Measurements from ENCODE around the gene IL18RAP.

The IL18RAP gene

DNA sequence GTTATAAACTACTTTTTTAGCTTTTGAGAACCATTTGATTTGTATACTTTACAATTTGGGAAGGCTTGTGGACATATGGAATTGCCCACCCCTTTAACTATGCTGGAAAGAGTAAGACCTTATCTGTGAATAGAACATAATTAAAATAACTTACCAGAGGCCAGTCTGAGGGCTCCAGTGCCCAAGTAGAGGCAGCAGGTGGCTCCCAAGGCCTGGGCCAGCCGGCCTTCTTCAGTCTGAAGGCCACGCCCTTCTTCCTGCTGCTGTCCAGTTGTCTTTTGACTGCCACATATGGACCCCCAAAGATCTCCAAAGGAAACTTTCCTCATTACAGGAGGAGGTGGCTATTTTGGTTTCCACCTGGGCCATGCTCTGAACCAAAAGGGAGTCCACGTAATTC lies 12.0 kb upstream of the IL18RAP start:
- ATAC-seq, result no peak
- Mint-ChIP-seq H3K27ac (no peak overlapping the region), H3K9me3 (peaks cover 4% of the 10 kb centered on the region), H3K27me3 (no peaks in the 10 kb centered on the region), H3K4me3 (no peak overlapping the region), H3K4me1 (no peaks in the 10 kb centered on the region), H3K36me3 (peaks cover 5% of the 10 kb centered on the region)

DNA sequence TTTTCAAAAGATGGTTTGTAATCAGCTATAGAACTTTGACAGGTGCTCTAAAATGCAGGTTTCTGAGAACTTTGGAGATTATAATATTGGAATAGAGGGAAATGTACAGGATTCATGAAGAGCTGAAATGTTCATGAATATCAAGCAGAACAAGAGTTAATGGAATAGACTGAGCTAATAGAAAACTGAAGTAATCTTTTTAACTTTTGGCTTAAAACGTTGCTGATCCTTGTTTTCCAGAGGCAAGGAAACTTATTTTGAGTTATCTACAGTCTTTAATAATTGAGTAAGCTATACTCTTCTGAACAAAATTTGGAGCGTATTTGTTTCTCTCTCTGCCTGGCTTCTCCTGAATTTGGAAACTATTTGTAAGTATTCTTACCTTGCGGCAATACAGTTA lies 10.8 kb upstream of the IL18RAP start:
- no peak overlapping the region for H3K27ac Mint-ChIP-seq
- no peak for ATAC-seq
- peaks cover 4% of the 10 kb centered on the region for H3K9me3 Mint-ChIP-seq
- no peak overlapping the region for H3K4me3 Mint-ChIP-seq
- H3K36me3 Mint-ChIP-seq, result peaks cover 5% of the 10 kb centered on the region
- no peaks in the 10 kb centered on the region for H3K4me1 Mint-ChIP-seq
- H3K27me3 Mint-ChIP-seq, result no peaks in the 10 kb centered on the region

DNA sequence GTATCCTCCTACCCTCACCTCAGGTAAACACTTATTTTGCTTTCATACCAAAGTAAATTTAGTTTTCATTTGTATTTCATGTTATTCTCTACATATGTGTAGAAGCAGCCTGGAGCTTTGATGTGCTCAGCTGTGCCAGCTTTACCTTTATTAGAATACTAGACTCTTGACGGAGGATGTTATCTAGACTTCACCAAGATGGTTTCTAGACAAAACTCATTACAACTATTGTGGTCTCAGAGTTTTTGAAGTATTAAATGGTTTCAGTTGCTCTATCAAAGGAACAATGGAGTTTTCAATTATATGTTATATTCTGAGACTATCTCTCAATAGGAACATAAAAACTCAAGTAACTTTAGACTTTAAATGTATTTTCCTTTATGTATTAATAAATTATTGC lies 5.0 kb upstream of the IL18RAP start:
- H3K4me1 Mint-ChIP-seq, result peaks cover 20% of the 10 kb centered on the region
- no peaks in the 10 kb centered on the region for H3K27me3 Mint-ChIP-seq
- no peak overlapping the region for H3K4me3 Mint-ChIP-seq
- peak overlapping the region; percentile 65 for H3K27ac Mint-ChIP-seq
- H3K36me3 Mint-ChIP-seq, result no peaks in the 10 kb centered on the region
- no peak for ATAC-seq
- no peaks in the 10 kb centered on the region for H3K9me3 Mint-ChIP-seq

DNA sequence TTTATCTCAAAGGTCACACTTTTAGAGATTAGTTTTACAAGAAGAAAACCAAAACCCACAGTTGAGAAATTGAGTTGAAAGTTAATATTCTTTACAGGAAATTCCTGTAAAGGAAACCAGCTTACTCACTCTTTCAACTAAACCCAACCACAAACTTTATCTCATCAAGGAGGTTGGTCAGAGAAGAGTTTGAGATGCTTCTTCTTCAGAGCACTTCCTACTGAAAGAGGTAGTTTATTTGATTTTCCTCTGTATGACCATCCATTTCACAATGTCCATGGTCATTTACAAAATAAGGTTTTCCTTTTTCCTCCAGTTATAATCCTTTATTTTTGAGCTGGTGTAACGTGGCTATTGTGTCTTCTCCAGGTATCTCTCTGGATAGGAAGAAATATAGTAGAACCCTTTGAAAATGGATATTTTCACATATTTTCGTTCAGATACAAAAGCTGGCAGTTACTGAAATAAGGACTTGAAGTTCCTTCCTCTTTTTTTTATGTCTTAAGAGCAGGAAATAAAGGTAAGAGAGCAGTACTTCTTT lies 4.5 kb upstream of the IL18RAP start:
- Mint-ChIP-seq H3K9me3 (no peaks in the 10 kb centered on the region), H3K27me3 (no peaks in the 10 kb centered on the region), H3K27ac (no peak overlapping the region), H3K4me1 (peaks cover 25% of the 10 kb centered on the region), H3K4me3 (no peak overlapping the region), H3K36me3 (no peaks in the 10 kb centered on the region)
- ATAC-seq, result peak; percentile 41

DNA sequence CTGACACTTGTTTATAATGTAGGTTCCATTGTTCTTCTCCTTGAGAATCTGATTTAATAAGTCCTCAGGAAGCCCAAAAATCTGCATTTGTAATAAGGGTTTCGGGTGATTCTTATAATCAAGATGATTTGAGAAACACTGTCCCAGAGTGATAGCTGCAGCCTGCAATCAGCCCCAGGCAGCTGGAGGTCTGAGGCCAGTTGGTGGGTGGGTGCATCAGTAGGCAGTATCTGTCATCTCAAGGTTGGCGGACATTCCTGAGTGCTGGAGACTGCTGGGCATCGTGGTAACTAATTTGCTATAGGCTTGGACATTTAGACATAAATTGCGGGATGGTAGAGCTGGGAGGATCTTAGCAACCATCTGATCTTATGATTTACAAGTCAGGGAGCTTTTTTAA lies 2.7 kb upstream of the IL18RAP start:
- ATAC-seq, result no peak
- H3K36me3 Mint-ChIP-seq, result no peaks in the 10 kb centered on the region
- H3K4me3 Mint-ChIP-seq, result no peak overlapping the region
- no peaks in the 10 kb centered on the region for H3K27me3 Mint-ChIP-seq
- H3K9me3 Mint-ChIP-seq, result no peaks in the 10 kb centered on the region
- H3K27ac Mint-ChIP-seq, result no peak overlapping the region
- peaks cover 36% of the 10 kb centered on the region for H3K4me1 Mint-ChIP-seq

DNA sequence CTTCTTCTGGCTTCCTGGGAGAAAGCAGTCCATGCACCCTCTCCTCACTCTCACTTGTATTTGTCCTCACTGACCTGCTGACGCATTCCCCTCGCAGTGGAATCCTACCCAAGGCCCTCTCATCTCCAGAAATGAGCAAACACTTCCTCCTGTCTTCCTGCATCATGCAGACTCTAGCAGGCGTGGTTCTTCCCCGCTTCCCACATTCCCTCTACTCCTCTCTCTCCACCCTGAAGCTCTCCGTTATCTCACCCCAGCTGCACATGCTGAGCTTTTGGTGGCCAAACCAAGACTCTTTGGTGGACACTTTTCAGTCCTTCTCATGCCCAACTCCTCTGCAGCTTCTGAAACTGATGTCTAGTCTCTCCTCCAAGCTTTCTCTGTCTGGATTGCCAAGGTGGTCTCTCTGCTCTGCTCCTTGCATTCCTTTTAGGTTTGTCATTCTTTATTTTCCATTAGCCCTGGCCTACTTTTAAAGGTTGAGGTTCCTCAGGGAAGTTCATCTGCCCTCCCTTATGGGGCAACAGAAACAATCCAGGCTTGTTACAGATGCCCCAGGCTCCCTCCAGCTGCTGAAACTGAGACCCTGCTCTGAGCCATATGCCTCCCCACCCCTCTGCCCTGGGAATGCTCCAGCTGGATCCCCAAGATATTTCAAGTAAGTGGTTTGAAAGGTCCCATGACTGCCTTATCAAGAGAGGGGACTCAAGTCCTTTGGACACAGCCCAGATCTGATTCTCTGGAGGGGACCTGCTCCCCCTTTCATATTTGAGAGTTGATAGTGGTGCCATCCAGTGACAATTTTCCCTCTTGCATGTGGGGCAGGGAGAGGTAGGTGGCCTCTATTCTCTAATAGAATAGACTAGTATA lies 835 bp upstream of the IL18RAP start:
- Mint-ChIP-seq H3K4me1 (peaks cover 43% of the 10 kb centered on the region), H3K36me3 (no peaks in the 10 kb centered on the region), H3K9me3 (no peaks in the 10 kb centered on the region), H3K4me3 (no peak overlapping the region), H3K27ac (peak overlapping the region; percentile 18), H3K27me3 (no peaks in the 10 kb centered on the region)
- no peak for ATAC-seq

DNA sequence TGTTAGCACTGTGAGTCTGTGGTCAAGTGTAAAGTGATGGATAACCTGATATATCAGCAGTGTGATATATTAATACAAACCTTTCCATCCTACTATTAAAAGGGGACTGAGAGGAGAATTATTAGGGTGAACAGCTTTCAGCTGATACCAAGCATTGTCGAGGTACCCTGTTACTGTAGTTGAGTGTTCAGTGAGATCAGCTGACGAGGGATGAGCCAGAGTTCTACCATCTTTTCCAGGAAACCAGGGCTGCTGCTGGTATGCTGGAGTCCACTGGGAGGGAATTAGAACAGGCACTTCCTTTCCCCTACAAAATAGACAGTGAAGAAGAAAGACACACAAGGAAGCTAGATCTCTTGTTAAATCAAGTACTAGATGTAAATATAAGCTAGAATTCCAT lies 408 bp downstream of the IL18RAP start:
- Mint-ChIP-seq H3K4me1 (peaks cover 37% of the 10 kb centered on the region), H3K4me3 (no peak overlapping the region), H3K36me3 (no peaks in the 10 kb centered on the region), H3K27ac (peak overlapping the region; percentile 18), H3K27me3 (no peaks in the 10 kb centered on the region), H3K9me3 (no peaks in the 10 kb centered on the region)
- ATAC-seq, result no peak

DNA sequence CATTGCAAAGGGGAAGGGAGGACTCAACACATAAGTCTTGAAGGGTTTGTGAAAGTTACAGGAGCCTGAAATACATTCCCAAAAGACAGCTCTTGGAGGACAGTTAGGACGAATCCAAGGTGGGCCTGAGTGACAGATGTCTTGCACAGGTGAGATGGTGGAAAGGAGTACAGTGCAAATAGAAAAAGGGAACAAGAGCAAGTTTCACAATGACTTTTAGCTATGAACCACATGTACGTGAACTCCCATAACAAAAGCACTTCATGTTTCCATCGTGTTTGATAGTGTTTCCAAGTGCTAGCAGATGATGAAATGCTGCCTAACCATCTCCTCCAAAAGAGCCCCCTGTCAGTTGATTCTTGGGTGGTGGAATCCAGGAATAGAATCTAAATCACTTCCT lies 1.8 kb downstream of the IL18RAP start:
- peaks cover 37% of the 10 kb centered on the region for H3K4me1 Mint-ChIP-seq
- peak overlapping the region; percentile 33 for H3K27ac Mint-ChIP-seq

DNA sequence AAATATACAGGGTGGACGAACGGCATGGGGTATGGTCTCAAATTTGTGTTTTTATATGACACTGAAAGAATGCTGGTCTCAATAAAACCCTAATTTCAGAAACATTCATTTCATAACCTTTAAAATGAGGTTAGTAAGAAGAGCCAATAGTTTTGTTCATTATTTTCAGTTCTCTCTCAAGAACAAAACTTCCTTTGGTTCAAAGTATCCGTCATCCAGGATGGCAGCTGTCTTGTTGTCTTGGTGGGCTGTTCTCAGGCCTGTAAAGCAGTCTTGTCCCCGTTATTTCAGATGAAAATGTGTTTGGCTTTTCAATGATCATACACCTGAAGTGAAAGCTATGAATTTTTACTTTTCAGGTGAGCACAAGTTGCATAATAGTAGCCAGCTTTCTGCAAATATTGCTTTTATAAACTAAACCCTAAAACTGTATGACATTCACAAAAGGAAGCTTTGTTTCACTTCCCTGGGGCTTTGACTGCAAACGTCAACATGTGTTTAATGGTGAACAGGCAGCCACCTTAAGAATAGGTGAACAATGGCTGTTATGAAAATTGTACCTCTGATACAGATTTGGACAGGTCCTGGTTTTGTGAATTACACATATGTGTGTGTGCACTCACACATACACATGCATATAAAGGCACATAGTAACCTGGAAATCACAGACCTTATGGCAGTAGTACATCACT lies 2.6 kb downstream of the IL18RAP start:
- Mint-ChIP-seq H3K27ac (peak overlapping the region; percentile 33), H3K4me3 (no peak overlapping the region), H3K36me3 (peaks cover 4% of the 10 kb centered on the region), H3K9me3 (no peaks in the 10 kb centered on the region), H3K27me3 (no peaks in the 10 kb centered on the region), H3K4me1 (peaks cover 41% of the 10 kb centered on the region)
- peak; percentile 65 for ATAC-seq

More for the DNA sequence above, 1.8 kb downstream of the IL18RAP start:
- ATAC-seq, result peak; percentile 87
- Mint-ChIP-seq H3K36me3 (peaks cover 4% of the 10 kb centered on the region), H3K4me3 (no peak overlapping the region), H3K27me3 (no peaks in the 10 kb centered on the region), H3K9me3 (no peaks in the 10 kb centered on the region)

DNA sequence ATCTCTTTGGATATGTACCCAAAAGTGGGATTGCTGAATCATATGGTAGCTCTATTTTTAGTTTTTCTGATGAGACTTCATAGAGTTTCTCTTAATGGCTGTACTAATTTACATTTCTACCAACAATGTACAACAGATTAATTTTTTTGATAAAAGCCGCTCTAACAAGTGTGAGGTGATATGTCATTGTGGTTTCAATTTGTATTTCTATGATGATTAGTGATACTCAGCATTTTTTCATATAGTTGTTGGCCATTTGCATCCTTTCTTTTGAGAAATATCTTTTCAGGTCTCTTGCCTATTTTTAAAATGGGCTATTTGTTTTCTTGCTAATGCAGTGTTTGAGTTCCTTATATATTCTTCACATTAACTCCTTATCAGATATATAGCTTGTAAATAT lies 4.3 kb downstream of the IL18RAP start:
- no peak overlapping the region for H3K27ac Mint-ChIP-seq
- no peaks in the 10 kb centered on the region for H3K27me3 Mint-ChIP-seq
- peaks cover 4% of the 10 kb centered on the region for H3K36me3 Mint-ChIP-seq
- no peak for ATAC-seq
- H3K4me1 Mint-ChIP-seq, result peaks cover 44% of the 10 kb centered on the region
- no peak overlapping the region for H3K4me3 Mint-ChIP-seq
- no peaks in the 10 kb centered on the region for H3K9me3 Mint-ChIP-seq

DNA sequence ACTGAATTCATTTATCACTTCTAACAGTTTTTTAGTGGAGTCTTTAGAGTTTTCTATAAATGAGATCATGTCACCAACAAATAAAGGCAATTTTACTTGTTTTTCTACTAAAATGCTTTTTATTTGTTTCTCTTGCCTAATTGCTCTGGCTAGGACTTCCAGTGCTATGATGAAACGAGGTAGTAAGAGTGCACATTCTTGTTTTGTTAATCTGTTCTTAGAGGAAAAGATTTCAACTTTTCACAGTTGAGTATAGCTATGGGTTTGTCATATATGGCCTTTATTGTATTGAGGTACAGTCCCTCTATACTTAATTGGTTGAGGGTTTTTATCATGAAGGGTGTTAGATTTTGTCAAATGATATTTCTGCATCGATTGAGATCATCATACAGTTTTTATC lies 5.6 kb downstream of the IL18RAP start:
- H3K9me3 Mint-ChIP-seq, result no peaks in the 10 kb centered on the region
- ATAC-seq, result no peak
- no peaks in the 10 kb centered on the region for H3K27me3 Mint-ChIP-seq
- peaks cover 30% of the 10 kb centered on the region for H3K4me1 Mint-ChIP-seq
- no peak overlapping the region for H3K27ac Mint-ChIP-seq
- no peak overlapping the region for H3K4me3 Mint-ChIP-seq
- peaks cover 4% of the 10 kb centered on the region for H3K36me3 Mint-ChIP-seq

DNA sequence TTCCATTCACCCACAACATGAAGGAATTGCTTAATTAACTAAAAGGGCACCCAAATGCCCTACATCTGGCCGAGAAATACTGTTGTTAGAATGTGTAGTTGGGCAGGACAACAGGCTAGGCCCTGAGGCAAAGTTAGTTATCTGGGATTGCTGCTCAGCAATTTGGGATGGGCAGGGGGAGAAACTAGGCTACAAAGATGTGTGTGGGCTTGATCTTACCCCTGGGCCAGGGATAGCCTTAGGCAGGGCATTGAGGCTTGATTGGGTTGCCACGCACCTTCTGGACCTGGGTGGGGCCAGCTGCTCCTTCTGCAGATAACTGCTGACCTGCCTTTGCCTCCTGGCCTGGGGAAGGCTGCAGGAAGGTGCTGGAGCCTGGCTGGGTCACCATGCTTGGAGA lies 9.4 kb downstream of the IL18RAP start:
- Mint-ChIP-seq H3K27ac (no peak overlapping the region), H3K9me3 (no peaks in the 10 kb centered on the region), H3K4me3 (no peak overlapping the region), H3K27me3 (no peaks in the 10 kb centered on the region), H3K36me3 (peaks cover 4% of the 10 kb centered on the region), H3K4me1 (peaks cover 32% of the 10 kb centered on the region)
- ATAC-seq, result no peak

DNA sequence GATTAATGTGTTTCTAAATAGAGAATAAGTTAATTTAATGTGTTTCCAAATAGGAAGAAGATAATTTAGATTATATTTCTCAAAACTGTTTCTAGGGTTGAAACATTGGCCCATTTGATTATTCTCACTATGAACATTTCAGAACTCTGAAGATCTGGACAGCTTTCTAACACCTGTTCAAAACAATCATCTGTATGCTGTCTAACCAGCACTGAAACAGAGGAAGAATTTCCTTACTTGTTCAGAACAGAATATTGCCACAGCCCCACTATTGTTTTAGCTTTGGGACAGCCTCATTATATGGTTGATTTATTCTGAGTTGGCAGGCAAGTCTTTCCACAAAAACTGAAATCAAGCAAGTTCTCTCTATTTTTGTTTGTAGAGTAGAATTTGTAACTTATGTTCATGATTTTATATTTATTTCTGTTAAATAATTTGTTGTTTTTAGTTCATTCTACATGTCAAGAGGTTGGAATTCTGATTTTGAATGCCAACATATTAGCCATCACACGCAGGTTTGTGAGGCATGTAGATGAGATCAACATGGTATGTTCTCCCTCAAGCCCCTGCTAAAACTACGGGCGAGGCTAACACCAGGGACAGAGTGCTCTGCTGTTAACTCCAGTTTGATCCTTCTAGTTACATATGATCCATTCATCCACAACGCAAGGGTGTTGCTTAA lies 11.2 kb downstream of the IL18RAP start:
- peaks cover 4% of the 10 kb centered on the region for H3K36me3 Mint-ChIP-seq
- no peaks in the 10 kb centered on the region for H3K27me3 Mint-ChIP-seq
- no peaks in the 10 kb centered on the region for H3K9me3 Mint-ChIP-seq
- peaks cover 32% of the 10 kb centered on the region for H3K4me1 Mint-ChIP-seq
- H3K27ac Mint-ChIP-seq, result no peak overlapping the region
- no peak for ATAC-seq
- no peak overlapping the region for H3K4me3 Mint-ChIP-seq

DNA sequence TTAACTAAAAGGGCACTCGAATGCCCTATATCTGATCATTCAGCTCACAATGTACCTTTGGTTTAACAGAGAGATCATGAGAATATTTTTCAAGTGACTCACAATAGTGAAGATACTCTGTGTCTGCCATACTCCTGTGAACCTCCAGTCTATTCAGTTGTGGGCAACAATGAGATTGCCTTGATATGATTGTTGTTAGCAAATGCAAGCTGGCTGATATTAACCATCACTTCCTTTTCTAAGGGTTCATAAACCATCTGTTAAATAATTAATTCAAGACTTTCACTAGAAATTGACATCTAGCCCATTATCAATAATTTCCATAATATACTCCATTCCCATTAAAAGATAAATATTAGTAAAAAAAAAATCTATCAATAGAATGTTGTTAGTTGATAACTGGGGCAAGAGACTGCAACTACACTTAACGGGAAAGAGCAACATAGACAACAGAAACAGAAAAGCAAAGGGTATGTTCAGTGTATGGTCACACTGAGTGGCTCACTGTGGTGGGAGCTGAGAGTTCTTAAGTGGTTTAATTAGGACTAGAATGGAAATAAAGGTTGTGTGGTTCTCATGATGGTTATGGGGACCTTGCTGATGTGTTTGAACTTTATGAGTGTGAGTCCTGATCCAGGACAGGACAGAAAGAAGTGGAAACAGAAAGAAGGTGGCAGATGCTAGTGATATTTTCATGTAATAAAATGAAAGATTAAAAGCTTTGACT lies 11.9 kb downstream of the IL18RAP start:
- ATAC-seq, result no peak
- Mint-ChIP-seq H3K27ac (no peak overlapping the region), H3K27me3 (no peaks in the 10 kb centered on the region), H3K4me1 (peaks cover 32% of the 10 kb centered on the region), H3K4me3 (no peak overlapping the region), H3K36me3 (no peaks in the 10 kb centered on the region), H3K9me3 (no peaks in the 10 kb centered on the region)

DNA sequence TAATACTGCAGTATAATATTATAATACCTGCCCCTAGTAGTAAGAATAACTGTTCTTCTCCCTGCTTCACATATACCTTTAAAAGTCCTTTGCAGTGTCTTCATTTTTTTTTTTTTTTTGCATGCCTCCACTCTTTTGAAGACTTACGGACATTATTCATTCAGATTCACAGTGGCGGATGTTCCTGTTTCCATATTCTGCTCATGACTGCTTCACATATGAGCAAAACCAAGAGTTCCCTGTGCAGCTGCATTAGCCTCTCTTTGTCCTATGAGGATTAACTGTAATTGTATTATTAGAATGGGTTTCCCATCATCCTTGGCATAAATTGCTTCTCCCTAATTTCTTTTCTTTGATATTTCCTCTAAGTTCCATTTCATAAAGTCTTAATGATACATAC lies 12.8 kb downstream of the IL18RAP start:
- Mint-ChIP-seq H3K27ac (peak overlapping the region; percentile 44), H3K4me3 (peak overlapping the region; percentile 27), H3K4me1 (peaks cover 27% of the 10 kb centered on the region), H3K36me3 (no peaks in the 10 kb centered on the region), H3K9me3 (no peaks in the 10 kb centered on the region), H3K27me3 (no peaks in the 10 kb centered on the region)
- no peak for ATAC-seq

All from stimulated activated memory B cell treated with anti-CD40 and anti-IgM and Interleukin-4, amounts not matched to agents 10 μg/mL and 1 μg/mL and 100 μg/mL, for 72 hours (primary cell).